GM18951 (cell line): ENCODE data around the gene ASB2.

Experiments
- POLR2A ChIP-seq: IDR thresholded peaks from 4 replicates; pipeline ENCODE4 v1.6.1; 2011; ENCODE audit warnings: mild to moderate bottlenecking; ENCODE audit not compliant: insufficient read length, insufficient read depth; ENCODE audit errors: extremely low read depth
- in situ Hi-C: fragments of 300-500 bp; cut with MboI; formaldehyde crosslinking; loops from one replicate; pipeline ENCODE4 v1.12.0; 2022; ENCODE audit warnings: low sequenced_read_pairs, mixed read lengths, inconsistent platforms; ENCODE audit not compliant: unreplicated experiment

Gene ASB2

GRCh38 chr14:93915070-93915705 is 61.2 kb downstream of the ASB2 start:
- in situ Hi-C loops, result no loop called here

DNA sequence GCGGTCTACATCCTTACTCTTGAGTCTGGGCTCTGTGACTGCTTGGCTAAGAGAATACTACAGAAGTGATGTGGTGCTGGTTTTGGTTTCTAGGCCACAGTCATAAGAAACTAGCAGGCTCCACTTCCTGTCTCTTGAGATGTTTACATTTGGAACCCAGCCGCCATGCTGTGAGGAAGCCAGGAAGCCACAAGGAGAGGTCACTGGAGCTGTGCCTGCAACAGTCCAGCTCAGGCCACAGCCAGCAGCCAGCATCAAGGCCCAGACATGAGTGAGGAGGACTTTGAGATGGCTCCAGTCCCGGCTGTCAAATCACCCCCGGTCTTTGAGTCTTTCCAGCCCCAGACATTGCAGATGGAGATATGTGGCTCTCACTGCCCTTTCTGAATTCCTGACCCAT is 62.1 kb downstream of the ASB2 start:
- in situ Hi-C loops, result no loop called here
- TF ChIP-seq POLR2A, result no peak

More at GRCh38 chr14:93915070-93915705, 61.2 kb downstream of the ASB2 start:
- TF ChIP-seq POLR2A, result no peak

DNA sequence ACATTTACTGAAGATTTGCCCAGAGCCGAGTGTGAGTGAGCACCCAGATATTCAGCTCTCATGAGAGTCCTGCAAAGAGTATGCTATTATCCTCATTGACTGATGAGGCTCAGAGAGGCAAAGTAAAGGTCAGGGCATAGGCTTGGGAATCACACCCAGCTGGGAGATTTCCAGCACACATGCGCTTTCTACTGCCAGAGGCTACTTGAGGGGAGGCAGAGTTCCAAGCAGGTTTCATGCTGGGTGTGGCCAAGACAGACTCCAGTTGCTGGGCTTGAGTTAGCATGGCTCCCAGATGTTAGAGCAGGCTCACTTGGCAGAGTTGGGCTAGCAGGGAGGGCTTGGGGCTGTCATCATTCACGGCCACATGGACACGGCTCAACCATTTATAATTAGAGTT is 63.6 kb downstream of the ASB2 start:
- no peak for TF ChIP-seq POLR2A
- in situ Hi-C loops, result no loop called here

GRCh38 chr14:93911975-93912615 is 64.3 kb downstream of the ASB2 start:
- in situ Hi-C loops, result no loop called here

DNA sequence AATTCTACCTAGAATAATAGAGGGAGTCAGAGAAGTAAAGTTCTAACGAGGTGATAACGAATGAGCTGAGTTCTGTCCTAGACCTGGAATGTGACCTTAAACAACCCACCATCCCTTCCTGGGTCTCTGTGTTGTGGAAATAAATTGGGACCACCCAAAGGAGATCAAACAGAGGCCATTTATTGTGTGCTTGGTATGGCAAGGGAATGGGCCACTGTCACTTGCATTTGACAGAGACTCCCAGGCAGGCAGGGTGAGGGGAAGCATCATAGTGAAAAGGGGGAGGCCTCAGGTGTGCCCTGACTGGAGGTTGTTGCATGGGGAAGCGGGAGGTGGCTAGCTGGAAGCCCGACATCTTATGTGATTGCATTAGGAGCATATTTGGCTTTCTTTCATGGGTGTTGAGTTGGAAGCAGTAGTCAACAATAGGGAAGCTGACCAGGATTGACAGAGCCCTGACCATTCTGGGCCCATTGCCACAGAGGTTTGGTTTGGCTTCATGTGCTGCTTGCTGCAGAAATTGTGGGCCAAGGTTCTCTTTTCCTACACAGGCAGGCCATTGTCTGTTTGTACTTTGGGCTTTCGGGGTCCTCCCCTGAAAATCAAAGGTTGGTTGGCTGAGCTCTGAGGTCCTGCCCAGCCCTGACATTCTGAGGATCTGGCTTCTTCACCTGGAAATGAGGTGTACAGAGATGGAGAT is 66.8 kb downstream of the ASB2 start:
- in situ Hi-C loops, result loop anchor here (10.0 kb wide), 1 partner anchor 255 kb away; no protein-coding TSS in a partner anchor
- no peak for TF ChIP-seq POLR2A

More at GRCh38 chr14:93911975-93912615, 64.3 kb downstream of the ASB2 start:
- no peak for TF ChIP-seq POLR2A

GRCh38 chr14:93906341-93907329 is 69.7 kb downstream of the ASB2 start:
- in situ Hi-C loops, result loop anchor here (10.0 kb wide), 1 partner anchor 252 kb away; no protein-coding TSS in a partner anchor
- TF ChIP-seq POLR2A, result no peak

DNA sequence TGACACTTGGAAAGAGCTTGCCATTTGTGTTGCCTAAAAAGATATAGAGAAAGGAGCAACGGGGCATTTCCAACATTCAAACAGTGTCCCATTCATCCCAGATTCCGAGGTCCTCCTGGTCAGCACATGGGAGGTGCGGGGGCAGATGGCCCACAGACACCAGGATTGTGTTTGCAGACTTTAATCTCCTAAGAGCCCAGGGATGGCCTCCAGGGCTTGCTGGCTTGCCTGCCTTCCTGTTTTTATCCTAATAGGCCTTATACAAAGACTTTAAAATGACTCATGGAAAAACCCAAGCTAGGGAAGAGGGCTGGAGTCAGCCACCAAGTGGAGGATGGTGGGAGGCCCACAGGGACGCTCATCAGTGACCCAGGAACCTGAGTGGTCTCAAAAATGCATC is 70.7 kb downstream of the ASB2 start:
- TF ChIP-seq POLR2A, result no peak
- in situ Hi-C loops, result loop anchor here (10.0 kb wide), 1 partner anchor 251 kb away; no protein-coding TSS in a partner anchor

DNA sequence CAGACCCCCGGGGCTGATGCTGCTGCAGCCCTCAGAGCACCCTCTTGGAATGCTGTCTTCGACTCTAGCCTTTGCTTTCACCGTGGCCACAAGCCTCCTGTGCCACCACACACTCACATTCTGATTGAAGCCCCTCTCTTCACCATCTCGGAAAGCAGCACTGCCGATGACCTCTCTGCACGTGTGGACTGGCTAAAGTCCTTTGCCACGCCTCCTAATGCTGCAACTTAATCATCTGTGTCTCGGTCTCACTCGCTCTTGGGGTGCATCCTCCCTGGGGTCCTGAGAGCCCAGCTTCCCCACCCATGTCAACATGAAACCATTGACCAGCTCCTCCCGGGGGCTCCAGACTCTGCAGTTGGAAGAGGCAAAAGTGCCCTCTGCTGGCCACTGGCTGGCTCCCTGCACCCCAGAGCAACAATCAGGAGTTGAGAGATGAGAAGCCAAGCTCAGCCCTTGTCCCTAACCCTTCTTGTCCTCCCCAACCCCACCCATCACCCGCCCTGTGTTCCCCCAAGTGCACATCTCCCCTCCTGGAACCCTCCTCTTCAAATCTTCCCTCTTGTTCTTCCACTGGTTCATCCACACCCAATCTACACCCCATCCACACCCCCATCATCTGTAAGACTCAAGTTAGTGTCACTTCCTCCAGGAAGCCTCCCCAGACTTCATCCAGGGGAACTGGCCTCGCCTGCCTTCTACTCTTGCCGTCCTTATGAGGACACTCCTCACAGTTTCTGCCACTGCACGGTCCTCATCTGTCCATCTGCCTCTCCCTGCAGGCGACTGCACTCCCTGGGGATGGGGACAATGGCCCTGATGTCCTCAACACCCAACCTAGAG is 72.8 kb downstream of the ASB2 start:
- no peak for TF ChIP-seq POLR2A
- in situ Hi-C loops, result loop anchor here (10.0 kb wide), 1 partner anchor 249 kb away; no protein-coding TSS in a partner anchor

- in situ Hi-C loops, result loop anchor here (10.0 kb wide), 1 partner anchor 248 kb away; no protein-coding TSS in a partner anchor
- no peak for TF ChIP-seq POLR2A
Observed at GRCh38 chr14:93902619-93903307, 73.6 kb downstream of the ASB2 start.

GRCh38 chr14:93901813-93902212 is 74.6 kb downstream of the ASB2 start:
- in situ Hi-C loops, result loop anchor here (10.0 kb wide), 1 partner anchor 247 kb away; no protein-coding TSS in a partner anchor
- no peak for TF ChIP-seq POLR2A

DNA sequence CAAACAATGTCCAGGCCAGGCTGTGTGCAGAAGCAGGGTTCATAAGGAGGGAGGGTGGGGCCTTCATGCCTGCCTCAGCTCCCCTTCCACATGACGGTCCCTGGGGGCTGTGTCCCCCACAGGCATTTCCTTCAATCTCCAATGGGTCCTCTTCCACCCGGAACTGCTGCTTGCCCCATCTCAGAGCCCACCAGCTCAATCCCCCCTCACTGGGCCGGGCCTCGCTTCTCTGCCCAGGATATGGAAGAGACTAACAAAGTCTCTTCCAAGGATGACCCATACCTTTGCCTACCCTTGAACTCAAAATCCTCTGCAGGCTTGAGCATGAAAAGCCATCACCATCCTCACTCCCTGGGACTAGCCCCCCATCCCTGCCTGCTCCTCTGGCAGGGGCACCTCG is 77.6 kb downstream of the ASB2 start:
- in situ Hi-C loops, result no loop called here
- TF ChIP-seq POLR2A, result no peak
